Hepatocyte (in vitro differentiated cells): ENCODE measurements around the gene ANO4. TPM values are rescaled to one million over a fixed set of nuclear protein-coding genes. Genes with fewer than 3 reads are reported as not detected.

ENCODE experiments used
- DNase-seq: peaks from one replicate; pipeline ENCODE4 v3.0.0-alpha.2; 2016; ENCODE audit warnings: low spot score
- H2AFZ ChIP-seq: fragments of 200-600 bp; sonication (generic); 2 replicates; pipeline ENCODE4 v1.6.0; 2016; ENCODE audit warnings: antibody characterized with exemption, mild to moderate bottlenecking
- H3K27ac ChIP-seq: fragments of 200-600 bp; sonication (generic); 2 replicates; pipeline ENCODE4 v1.5.1; 2016; ENCODE audit warnings: mild to moderate bottlenecking
- H3K27me3 ChIP-seq: fragments of 200-600 bp; sonication (generic); 2 replicates; pipeline ENCODE4 v1.6.1; 2016
- H3K36me3 ChIP-seq: fragments of 200-600 bp; sonication (generic); replicated peaks from 2 replicates; pipeline ENCODE4 v1.5.1; 2016; ENCODE audit warnings: low read depth; ENCODE audit not compliant: insufficient read depth
- H3K4me1 ChIP-seq: fragments of 200-600 bp; sonication (generic); 2 replicates; pipeline ENCODE4 v1.5.1; 2016; ENCODE audit warnings: mild to moderate bottlenecking, moderate library complexity; ENCODE audit not compliant: insufficient read depth
- H3K4me2 ChIP-seq: fragments of 200-600 bp; sonication (generic); 2 replicates; pipeline ENCODE4 v1.6.0; 2016
- H3K4me3 ChIP-seq: fragments of 200-600 bp; sonication (generic); 2 replicates; pipeline ENCODE4 v1.5.1; 2016; ENCODE audit warnings: mild to moderate bottlenecking
- H3K79me2 ChIP-seq: fragments of 200-600 bp; sonication (generic); 2 replicates; pipeline ENCODE4 v1.6.0; 2017; ENCODE audit warnings: mild to moderate bottlenecking
- H3K9me2 ChIP-seq: fragments of 200-600 bp; sonication (generic); replicated peaks from 2 replicates; pipeline ENCODE4 v1.6.0; 2017; ENCODE audit warnings: mild to moderate bottlenecking; ENCODE audit not compliant: insufficient read depth
- H3K9me3 ChIP-seq: fragments of 200-600 bp; sonication (generic); 2 replicates; pipeline ENCODE4 v1.5.1; 2016; ENCODE audit warnings: low read depth, mild to moderate bottlenecking
- H4K20me1 ChIP-seq: fragments of 200-600 bp; sonication (generic); 2 replicates; pipeline ENCODE4 v1.6.0; 2016; ENCODE audit warnings: mild to moderate bottlenecking; ENCODE audit not compliant: insufficient read depth, poor library complexity, severe bottlenecking
- EZH2 ChIP-seq: fragments of 200-600 bp; sonication (generic); IDR thresholded peaks from 2 replicates; pipeline ENCODE4 v1.6.1; 2016; ENCODE audit warnings: antibody characterized with exemption, mild to moderate bottlenecking, borderline replicate concordance
- EZH2phosphoT487 ChIP-seq: fragments of 200-600 bp; sonication (generic); IDR thresholded peaks from one replicate; pipeline ENCODE4 v1.6.1; 2018; ENCODE audit warnings: antibody characterized with exemption, mild to moderate bottlenecking, low read depth, moderate library complexity; ENCODE audit not compliant: unreplicated experiment, severe bottlenecking
- WGBS: methylation state at CpG from one replicate; pipeline ENCODE4 v1.1.6; 2016; ENCODE audit warnings: low lambda C conversion rate; ENCODE audit errors: missing lambda C conversion rate; 5-methylcytosine and 5-hydroxymethylcytosine counted together
- polyA plus RNA-seq: library from polyadenylated mRNA; unstranded; fragments of >200 nt; fragmentation: Nextera tagmentation; extraction: Ambion mirVana; gene quantifications from 2 replicates; pipeline ENCODE4 v1.2.1, GENCODE V29; 2016
- total RNA-seq: library from RNA; depleted of rRNA; stranded (reverse); fragments of >200 nt; gene quantifications from 2 replicates; pipeline ENCODE4 v1.2.3, GENCODE V29; 2014
- TF ChIP-seq, protein P1 (sequence below): fragments of 200-600 bp; sonication (generic); IDR thresholded peaks from 2 replicates; pipeline ENCODE4 v1.5.1; 2016; ENCODE audit warnings: antibody characterized with exemption, mild to moderate bottlenecking; ENCODE audit not compliant: poor library complexity

Gene ANO4
- total and polyA plus RNA-seq, 2 experiments from 2014 or later = 1.6 to 2.3 TPM

DNA sequence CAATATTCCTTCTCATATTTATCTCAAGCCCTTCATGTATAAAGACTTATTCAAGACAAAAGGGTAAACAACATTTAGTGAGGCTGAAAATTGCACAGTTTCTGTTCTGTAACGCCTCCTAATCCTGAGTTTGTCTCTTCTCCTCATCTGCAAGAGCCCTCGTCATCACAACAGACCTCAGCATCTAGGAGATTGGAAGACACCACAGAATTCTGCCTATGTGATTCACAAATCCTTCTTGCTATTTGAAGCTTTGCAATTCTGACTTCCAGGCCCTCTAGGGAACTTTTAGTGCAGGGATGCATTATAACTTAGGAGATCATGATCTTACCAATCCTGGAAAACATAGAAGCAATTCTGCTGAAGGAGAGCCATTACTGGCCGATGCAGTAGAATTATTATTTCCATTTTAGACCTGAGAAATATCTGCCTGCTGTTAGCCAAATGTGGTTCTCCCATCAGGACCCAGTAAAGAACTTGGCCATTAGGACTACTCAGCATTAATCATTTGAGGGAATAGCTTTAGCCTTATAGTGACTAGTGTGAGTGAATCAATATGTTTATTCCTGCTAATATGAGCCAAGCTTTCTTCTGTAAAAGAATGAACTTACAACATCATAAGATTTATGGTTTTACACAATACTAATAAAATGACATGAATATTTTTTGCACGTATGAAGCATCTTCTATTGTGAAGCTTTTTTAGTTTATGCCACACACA, 119.5 kb downstream of the ANO4 start:
- TF ChIP-seq EZH2 = no peak
- TF ChIP-seq, protein P1, sequence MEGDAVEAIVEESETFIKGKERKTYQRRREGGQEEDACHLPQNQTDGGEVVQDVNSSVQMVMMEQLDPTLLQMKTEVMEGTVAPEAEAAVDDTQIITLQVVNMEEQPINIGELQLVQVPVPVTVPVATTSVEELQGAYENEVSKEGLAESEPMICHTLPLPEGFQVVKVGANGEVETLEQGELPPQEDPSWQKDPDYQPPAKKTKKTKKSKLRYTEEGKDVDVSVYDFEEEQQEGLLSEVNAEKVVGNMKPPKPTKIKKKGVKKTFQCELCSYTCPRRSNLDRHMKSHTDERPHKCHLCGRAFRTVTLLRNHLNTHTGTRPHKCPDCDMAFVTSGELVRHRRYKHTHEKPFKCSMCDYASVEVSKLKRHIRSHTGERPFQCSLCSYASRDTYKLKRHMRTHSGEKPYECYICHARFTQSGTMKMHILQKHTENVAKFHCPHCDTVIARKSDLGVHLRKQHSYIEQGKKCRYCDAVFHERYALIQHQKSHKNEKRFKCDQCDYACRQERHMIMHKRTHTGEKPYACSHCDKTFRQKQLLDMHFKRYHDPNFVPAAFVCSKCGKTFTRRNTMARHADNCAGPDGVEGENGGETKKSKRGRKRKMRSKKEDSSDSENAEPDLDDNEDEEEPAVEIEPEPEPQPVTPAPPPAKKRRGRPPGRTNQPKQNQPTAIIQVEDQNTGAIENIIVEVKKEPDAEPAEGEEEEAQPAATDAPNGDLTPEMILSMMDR = no peak
- TF ChIP-seq EZH2phosphoT487 = no peak
- no peak overlapping the region for H3K4me3 ChIP-seq
- no peaks in the 10 kb centered on the region for H4K20me1 ChIP-seq
- H3K79me2 ChIP-seq = no peaks in the 10 kb centered on the region
- no peak overlapping the region for H2AFZ ChIP-seq
- no peak overlapping the region for H3K27ac ChIP-seq
- no peaks in the 10 kb centered on the region for H3K27me3 ChIP-seq
- no peak for DNase-seq
- no peaks in the 10 kb centered on the region for H3K4me1 ChIP-seq
- H3K9me3 ChIP-seq = no peaks in the 10 kb centered on the region
- no peaks in the 10 kb centered on the region for H3K9me2 ChIP-seq
- H3K36me3 ChIP-seq = no peaks in the 10 kb centered on the region
- H3K4me2 ChIP-seq = no peak overlapping the region
- WGBS = 70% methylated on average over 4 of the region's 4 CpGs

DNA sequence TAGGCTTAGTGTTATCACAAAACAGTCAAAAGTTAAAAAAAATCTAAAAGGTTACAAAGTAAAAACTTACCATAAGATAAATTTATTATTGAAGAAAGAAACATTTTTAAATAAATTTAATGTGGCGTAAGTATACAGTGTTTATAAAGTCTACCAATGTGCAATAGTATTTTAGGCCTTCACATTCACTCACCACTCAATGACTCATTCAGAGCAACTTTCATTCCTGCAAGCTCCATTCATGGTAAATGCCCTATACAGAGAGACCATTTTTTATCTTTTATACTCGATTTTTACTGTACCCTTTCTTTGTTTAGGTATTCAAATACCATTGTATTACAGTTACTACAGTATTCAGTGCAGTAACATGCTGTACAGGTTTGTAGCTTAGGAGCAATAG, 124.5 kb downstream of the ANO4 start:
- TF ChIP-seq EZH2 = no peak
- no peak for TF ChIP-seq EZH2phosphoT487
- TF ChIP-seq, protein P1 = no peak
- H4K20me1 ChIP-seq = no peaks in the 10 kb centered on the region
- no peaks in the 10 kb centered on the region for H3K9me2 ChIP-seq
- no peaks in the 10 kb centered on the region for H3K36me3 ChIP-seq
- no peaks in the 10 kb centered on the region for H3K27me3 ChIP-seq
- no peak overlapping the region for H3K4me3 ChIP-seq
- no peaks in the 10 kb centered on the region for H3K4me1 ChIP-seq
- H3K9me3 ChIP-seq = no peaks in the 10 kb centered on the region
- no peaks in the 10 kb centered on the region for H3K79me2 ChIP-seq
- no peak overlapping the region for H2AFZ ChIP-seq
- no peak overlapping the region for H3K27ac ChIP-seq
- DNase-seq = no peak
- H3K4me2 ChIP-seq = no peak overlapping the region
- WGBS = 81% methylated on average over 2 of the region's 2 CpGs

DNA sequence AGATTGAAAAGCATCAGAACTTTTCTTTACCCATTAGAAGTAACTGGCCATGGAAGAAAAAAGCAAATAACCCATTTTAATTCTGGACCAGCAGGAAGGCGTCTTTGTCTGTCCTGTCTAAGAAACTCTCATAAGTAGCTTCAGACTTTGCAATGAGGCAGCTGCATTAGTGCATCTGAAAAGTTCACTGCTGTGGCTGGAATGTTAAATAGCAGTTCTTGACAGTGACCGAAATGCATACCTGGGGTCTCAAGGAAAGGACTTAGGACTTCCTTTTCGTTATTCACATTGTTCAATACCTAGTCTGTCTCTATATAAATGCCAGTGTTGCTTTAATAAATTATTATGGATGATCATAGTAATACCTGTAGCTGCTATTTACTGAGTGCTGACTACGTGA, 125.9 kb downstream of the ANO4 start:
- H2AFZ ChIP-seq = no peak overlapping the region
- WGBS = 80% methylated on average over 4 of the region's 4 CpGs
- no peaks in the 10 kb centered on the region for H3K27me3 ChIP-seq
- no peaks in the 10 kb centered on the region for H3K36me3 ChIP-seq
- H3K9me3 ChIP-seq = no peaks in the 10 kb centered on the region
- no peak overlapping the region for H3K27ac ChIP-seq
- no peak overlapping the region for H3K4me3 ChIP-seq
- no peaks in the 10 kb centered on the region for H4K20me1 ChIP-seq
- no peak for TF ChIP-seq EZH2
- TF ChIP-seq EZH2phosphoT487 = no peak
- TF ChIP-seq, protein P1 = no peak
- H3K4me1 ChIP-seq = no peaks in the 10 kb centered on the region
- no peaks in the 10 kb centered on the region for H3K9me2 ChIP-seq
- no peaks in the 10 kb centered on the region for H3K79me2 ChIP-seq
- no peak for DNase-seq
- no peak overlapping the region for H3K4me2 ChIP-seq
